Effector memory CD8-positive, alpha-beta T cell (primary cell): Measurements from ENCODE around the gene SPATA16.
"Not testable (repeated sequence)": the region's sequence is repeated elsewhere in the genome, so short reads cannot be mapped to it uniquely, and the experiment has no call there.

ENCODE experiments used
- ATAC-seq: fragments of 150-1000 bp; cut with Tn5 transposase; replicated peaks from 2 replicates; pipeline ENCODE4 v1.10.0; 2021; ENCODE audit warnings: mild to moderate bottlenecking, moderate library complexity
- DNase-seq, 3 experiments: peaks; one replicate each; pipeline ENCODE4 v3.0.0; 2021
- H3K27ac Mint-ChIP-seq, 2 donors: one replicate each; pipeline ENCODE4 v1.8.0; 2022; ENCODE audit warnings: mild to moderate bottlenecking in 2 of 2, mixed read lengths in 2 of 2, moderate library complexity in 2 of 2
- H3K27me3 Mint-ChIP-seq, 2 donors: one replicate each; pipeline ENCODE4 v1.8.0; 2022; ENCODE audit warnings: mixed read lengths in 2 of 2
- H3K36me3 Mint-ChIP-seq: one replicate; pipeline ENCODE4 v1.8.0; 2022; ENCODE audit warnings: mild to moderate bottlenecking, moderate library complexity, mixed read lengths; ENCODE audit not compliant: insufficient read depth
- H3K4me1 Mint-ChIP-seq, 2 donors: one replicate each; pipeline ENCODE4 v1.8.0; 2022; ENCODE audit warnings: low read depth in 2 of 2, mixed read lengths in 2 of 2
- H3K4me3 Mint-ChIP-seq, 2 donors: one replicate each; pipeline ENCODE4 v1.8.0; 2022; ENCODE audit warnings: mild to moderate bottlenecking in 2 of 2, mixed read lengths in 2 of 2, moderate library complexity in 2 of 2
- H3K9me3 Mint-ChIP-seq, 2 donors: one replicate each; pipeline ENCODE4 v1.8.0; 2022; ENCODE audit warnings: mixed read lengths in 2 of 2

Gene SPATA16

DNA sequence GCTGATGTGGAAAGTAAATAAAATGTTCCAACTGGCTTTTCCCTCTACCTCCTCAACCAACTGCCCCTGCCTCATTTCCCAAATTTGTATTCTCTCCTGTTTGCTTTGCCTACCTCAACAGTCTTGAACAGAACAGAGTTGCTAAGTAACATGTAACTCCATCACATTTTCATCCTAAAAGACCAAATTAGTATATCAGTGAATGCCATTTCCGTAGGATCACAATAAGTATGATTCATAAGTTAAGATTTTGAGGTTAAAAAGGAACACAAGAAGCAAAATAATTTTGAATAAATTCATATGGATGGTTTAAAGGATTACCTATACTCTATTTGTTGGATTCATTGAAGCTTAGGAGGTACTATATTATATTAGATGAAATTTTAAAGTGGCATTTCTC, 235.6 kb downstream of the SPATA16 start:
- Mint-ChIP-seq H3K27me3 (peaks cover 11 to 21% of the 10 kb centered on the region in 2 donors), H3K27ac (no peak overlapping the region), H3K36me3 (no peaks in the 10 kb centered on the region), H3K4me3 (no peak overlapping the region), H3K9me3 (peaks cover 2 to 4% of the 10 kb centered on the region in 2 donors), H3K4me1 (no peaks in the 10 kb centered on the region)
- DNase-seq (no peak), ATAC-seq (no peak)

GRCh38 chr3:172904711-172905373, 236.2 kb downstream of the SPATA16 start:
- DNase-seq (no peak), ATAC-seq (no peak)
- H3K27me3 Mint-ChIP-seq = peaks cover 11 to 19% of the 10 kb centered on the region in 2 donors
- no peak overlapping the region for H3K27ac Mint-ChIP-seq
- H3K4me1 Mint-ChIP-seq = no peaks in the 10 kb centered on the region
- H3K9me3 Mint-ChIP-seq = peaks cover 0 to 4% of the 10 kb centered on the region in 2 donors
- H3K36me3 Mint-ChIP-seq = no peaks in the 10 kb centered on the region
- no peak overlapping the region for H3K4me3 Mint-ChIP-seq

DNA sequence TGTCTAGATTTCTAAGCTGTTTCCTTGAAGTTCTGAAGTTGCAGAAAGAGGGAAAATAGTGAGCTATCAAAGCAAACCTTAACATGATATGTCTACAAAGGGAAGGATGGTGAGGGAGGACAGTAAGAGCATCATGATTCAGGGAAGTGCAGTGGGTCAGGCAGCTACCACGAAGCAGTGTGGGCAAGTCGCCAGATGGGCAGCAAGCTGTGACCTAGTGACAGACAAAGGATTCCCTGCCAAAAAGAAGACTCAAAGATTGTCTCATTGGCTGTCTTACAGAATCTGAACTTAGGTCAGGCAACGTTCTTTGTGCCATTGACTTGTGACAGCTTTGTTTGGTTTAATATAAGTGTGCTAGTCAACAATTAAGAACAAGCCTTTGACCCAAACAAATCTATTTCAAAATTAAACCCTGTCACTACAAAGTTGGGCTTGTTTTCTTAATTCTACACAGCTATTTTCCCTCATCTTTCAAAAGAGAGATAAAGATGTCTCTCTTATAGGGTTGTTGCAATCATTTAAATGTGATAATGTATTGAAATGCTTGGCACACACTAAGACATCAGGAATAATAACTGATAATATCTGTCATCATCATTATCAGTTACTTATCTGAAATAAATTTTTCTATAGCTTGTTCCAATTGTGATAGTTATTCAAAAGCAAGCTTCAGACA, 237.3 kb downstream of the SPATA16 start:
- H3K4me3 Mint-ChIP-seq = no peak overlapping the region

GRCh38 chr3:172892158-172892557, 248.9 kb downstream of the SPATA16 start:
- H3K9me3 Mint-ChIP-seq = peaks cover 0 to 4% of the 10 kb centered on the region in 2 donors
- H3K27me3 Mint-ChIP-seq = peaks cover 0 to 5% of the 10 kb centered on the region in 2 donors
- no peak overlapping the region for H3K27ac Mint-ChIP-seq
- no peak overlapping the region for H3K4me3 Mint-ChIP-seq
- no peak for DNase-seq
- no peak for ATAC-seq
- H3K4me1 Mint-ChIP-seq = no peaks in the 10 kb centered on the region
- H3K36me3 Mint-ChIP-seq = no peaks in the 10 kb centered on the region

More for the DNA sequence above, 237.3 kb downstream of the SPATA16 start:
- Mint-ChIP-seq H3K4me1 (no peaks in the 10 kb centered on the region), H3K36me3 (no peaks in the 10 kb centered on the region), H3K27ac (no peak overlapping the region), H3K9me3 (peaks cover 0 to 4% of the 10 kb centered on the region in 2 donors), H3K27me3 (peaks cover 11 to 19% of the 10 kb centered on the region in 2 donors)
- ATAC-seq (no peak), DNase-seq (no peak)

GRCh38 chr3:172885704-172886103, 255.3 kb downstream of the SPATA16 start:
- Mint-ChIP-seq H3K36me3 (no peaks in the 10 kb centered on the region), H3K4me1 (no peaks in the 10 kb centered on the region), H3K9me3 (peaks cover 0 to 10% of the 10 kb centered on the region in 2 donors), H3K27me3 (no peaks in the 10 kb centered on the region), H3K27ac (no peak overlapping the region), H3K4me3 (no peak overlapping the region)
- DNase-seq (no peak), ATAC-seq (no peak)

DNA sequence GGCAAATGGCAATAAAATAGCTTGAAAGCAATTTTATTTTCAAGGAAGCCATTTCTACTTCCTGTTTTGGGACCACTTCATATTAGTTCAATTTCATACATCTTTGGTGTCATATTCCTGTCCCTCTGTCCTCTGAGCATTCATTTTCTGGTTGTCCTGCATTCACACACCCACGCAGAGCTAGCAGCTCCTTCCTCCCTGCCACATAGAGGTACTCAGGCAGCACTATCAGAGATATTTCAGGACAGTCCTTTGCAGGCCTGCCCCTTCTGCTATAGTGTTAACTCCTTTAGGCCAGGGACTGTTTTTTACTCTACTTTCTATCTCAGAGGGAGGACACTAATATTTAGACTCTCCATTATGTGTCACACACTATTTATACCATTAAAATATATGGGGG, 258.5 kb downstream of the SPATA16 start:
- no peaks in the 10 kb centered on the region for H3K27me3 Mint-ChIP-seq
- no peak overlapping the region for H3K4me3 Mint-ChIP-seq
- no peak for DNase-seq
- H3K4me1 Mint-ChIP-seq = no peaks in the 10 kb centered on the region
- H3K36me3 Mint-ChIP-seq = no peaks in the 10 kb centered on the region
- no peak overlapping the region for H3K27ac Mint-ChIP-seq
- ATAC-seq = no peak
- H3K9me3 Mint-ChIP-seq = peaks cover 8 to 10% of the 10 kb centered on the region in 2 donors

DNA sequence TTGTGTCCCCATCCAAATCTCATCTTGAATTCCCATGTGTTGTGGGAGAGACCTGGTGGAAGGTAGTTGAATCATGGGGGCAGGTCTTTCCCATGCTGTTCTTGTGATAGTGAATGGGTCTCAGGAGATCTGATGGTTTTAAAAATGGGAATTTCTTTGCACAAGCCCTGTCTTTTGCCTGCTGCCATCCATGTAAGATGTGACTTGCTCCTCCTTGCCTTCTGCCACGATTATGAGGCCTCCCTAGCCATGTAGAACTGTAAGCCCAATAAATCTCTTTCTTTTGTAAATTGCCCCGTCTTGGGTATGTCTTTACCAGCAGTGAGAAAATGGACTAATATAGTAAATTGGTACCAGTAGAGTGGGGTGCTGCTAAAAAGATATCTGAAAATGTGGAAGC, 261.7 kb downstream of the SPATA16 start:
- H3K9me3 Mint-ChIP-seq = peaks cover 8 to 10% of the 10 kb centered on the region in 2 donors
- not testable (repeated sequence) for H3K4me1 Mint-ChIP-seq, H3K36me3 Mint-ChIP-seq, DNase-seq, H3K4me3 Mint-ChIP-seq, ATAC-seq, H3K27me3 Mint-ChIP-seq, H3K27ac Mint-ChIP-seq

- Mint-ChIP-seq H3K36me3 (no peaks in the 10 kb centered on the region), H3K4me1 (no peaks in the 10 kb centered on the region), H3K27me3 (peaks cover 0 to 7% of the 10 kb centered on the region in 2 donors), H3K27ac (no peak overlapping the region), H3K4me3 (no peak overlapping the region), H3K9me3 (peaks cover 8 to 10% of the 10 kb centered on the region in 2 donors)
- DNase-seq (no peak), ATAC-seq (no peak)
Measured at GRCh38 chr3:172877011-172877410, 264.0 kb downstream of the SPATA16 start.

- H3K4me1 Mint-ChIP-seq = no peaks in the 10 kb centered on the region
Measured at GRCh38 chr3:172876297-172876696, 264.7 kb downstream of the SPATA16 start.

GRCh38 chr3:172875039-172875438, 266.0 kb downstream of the SPATA16 start:
- no peaks in the 10 kb centered on the region for H3K4me1 Mint-ChIP-seq

More at GRCh38 chr3:172876297-172876696, 264.7 kb downstream of the SPATA16 start:
- no peak overlapping the region for H3K4me3 Mint-ChIP-seq
- peaks cover 6 to 8% of the 10 kb centered on the region in 2 donors for H3K9me3 Mint-ChIP-seq
- ATAC-seq = no peak
- no peak for DNase-seq
- H3K27me3 Mint-ChIP-seq = peaks cover 0 to 7% of the 10 kb centered on the region in 2 donors
- H3K36me3 Mint-ChIP-seq = no peaks in the 10 kb centered on the region
- no peak overlapping the region for H3K27ac Mint-ChIP-seq

DNA sequence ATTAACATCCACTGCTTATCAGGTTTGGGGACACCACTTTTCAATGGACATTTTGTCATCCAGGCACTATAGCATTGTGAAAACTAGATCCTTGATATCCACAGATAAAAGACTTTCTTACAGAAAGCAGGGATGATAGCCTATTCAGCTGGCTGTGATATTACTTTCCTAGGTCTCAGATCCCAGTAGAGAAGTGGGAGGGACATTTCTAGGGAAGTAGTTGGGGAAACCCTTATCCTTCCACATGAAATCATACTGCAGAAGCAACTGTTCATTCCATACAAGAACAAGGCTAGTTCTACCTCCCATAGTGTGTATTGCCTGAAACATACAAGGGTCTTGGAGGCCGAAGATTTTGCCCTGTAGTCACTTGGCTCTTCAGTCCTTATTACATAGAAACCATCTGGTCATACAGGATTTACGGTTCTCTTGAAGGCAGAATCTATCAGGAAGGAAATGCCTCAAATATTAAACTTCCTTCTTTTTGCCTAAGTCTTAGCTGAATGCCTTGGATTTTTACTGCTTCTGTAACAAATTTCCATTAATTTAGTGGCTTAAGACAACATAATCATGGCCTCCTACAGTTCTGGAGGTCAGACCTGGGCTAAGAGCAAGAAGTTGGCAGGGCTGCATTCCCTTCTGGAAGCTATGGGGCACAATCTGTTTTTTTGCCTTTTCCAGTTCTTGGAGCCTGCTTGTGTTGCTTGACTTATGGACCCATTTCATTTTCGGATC, 271.1 kb downstream of the SPATA16 start:
- H3K9me3 Mint-ChIP-seq = no peaks in the 10 kb centered on the region
- DNase-seq (no peak), ATAC-seq (no peak)
- no peak overlapping the region for H3K4me3 Mint-ChIP-seq
- H3K27me3 Mint-ChIP-seq = peaks cover 0 to 6% of the 10 kb centered on the region in 2 donors
- no peaks in the 10 kb centered on the region for H3K36me3 Mint-ChIP-seq
- no peak overlapping the region for H3K27ac Mint-ChIP-seq
- no peaks in the 10 kb centered on the region for H3K4me1 Mint-ChIP-seq

More at GRCh38 chr3:172875039-172875438, 266.0 kb downstream of the SPATA16 start:
- DNase-seq (no peak), ATAC-seq (no peak)
- H3K27me3 Mint-ChIP-seq = peaks cover 0 to 7% of the 10 kb centered on the region in 2 donors
- H3K27ac Mint-ChIP-seq = no peak overlapping the region
- H3K4me3 Mint-ChIP-seq = no peak overlapping the region
- H3K9me3 Mint-ChIP-seq = peaks cover 0 to 8% of the 10 kb centered on the region in 2 donors
- H3K36me3 Mint-ChIP-seq = no peaks in the 10 kb centered on the region

DNA sequence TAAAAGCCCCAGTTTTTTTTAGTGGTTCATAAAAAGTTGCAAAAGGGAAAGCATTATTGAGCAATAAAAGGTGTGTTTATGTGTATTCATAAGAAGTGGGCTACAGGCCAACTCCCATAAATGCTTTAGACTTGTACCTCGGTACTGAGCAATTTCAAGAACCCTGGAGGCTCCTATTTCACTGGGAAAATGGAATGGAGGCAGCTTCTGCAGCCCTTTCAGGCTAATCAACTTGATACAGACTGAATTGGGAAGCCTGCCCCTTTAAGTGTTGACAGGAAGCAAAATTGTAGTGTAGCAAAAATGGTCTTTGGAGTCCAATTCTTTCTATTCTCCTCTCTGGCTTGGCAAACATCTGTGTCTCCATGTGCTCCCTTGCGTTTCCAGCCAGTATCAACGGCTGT, 271.7 kb downstream of the SPATA16 start:
- Mint-ChIP-seq H3K4me3 (no peak overlapping the region), H3K9me3 (no peaks in the 10 kb centered on the region), H3K36me3 (no peaks in the 10 kb centered on the region), H3K4me1 (no peaks in the 10 kb centered on the region), H3K27ac (no peak overlapping the region), H3K27me3 (peaks cover 0 to 12% of the 10 kb centered on the region in 2 donors)
- no peak for DNase-seq
- ATAC-seq = no peak

- H3K4me1 Mint-ChIP-seq = no peaks in the 10 kb centered on the region
- DNase-seq = no peak
- ATAC-seq = no peak
- peaks cover 0 to 17% of the 10 kb centered on the region in 2 donors for H3K27me3 Mint-ChIP-seq
- no peak overlapping the region for H3K27ac Mint-ChIP-seq
- no peak overlapping the region for H3K4me3 Mint-ChIP-seq
- no peaks in the 10 kb centered on the region for H3K9me3 Mint-ChIP-seq
- no peaks in the 10 kb centered on the region for H3K36me3 Mint-ChIP-seq
Measured at GRCh38 chr3:172868582-172869200, 272.3 kb downstream of the SPATA16 start.
